PC-9 (cell line): ENCODE measurements around the gene TMEM108. TPM values are rescaled to one million over a fixed set of nuclear protein-coding genes. Genes with fewer than 3 reads are reported as not detected.

ENCODE experiments used
- BruUV-seq: library from RNA; stranded (reverse); fragments of 400-500 nt; replicated peaks from 2 replicates; lab custom pipeline; 2021; lab: Mats Ljungman, UMichigan
- CTCF ChIA-PET: fragments of 300-600 bp; sonication (Branson Sonifier 250); formaldehyde crosslinking; loops from one replicate; lab custom pipeline; 2022; ENCODE audit warnings: antibody characterized with exemption; lab: Charles Lee
- POLR2A ChIA-PET: fragments of 300-600 bp; sonication (Branson Sonifier 250); formaldehyde crosslinking; loops from one replicate; lab custom pipeline; 2022; ENCODE audit warnings: antibody characterized with exemption; ENCODE audit not compliant: unreplicated experiment; lab: Charles Lee
- DNase-seq, 2 experiments: peaks; one replicate each; pipeline versions ENCODE4 v3.0.0 to v3.0.0-alpha.2; 2015 to 2022; ENCODE audit warnings: mixed read lengths in 1 of 2
- H2AFZ ChIP-seq: fragments of 200-600 bp; sonication (generic); 2 replicates; pipeline ENCODE4 v1.8.1; 2017; ENCODE audit warnings: antibody characterized with exemption
- H3F3A ChIP-seq: fragments of 200-600 bp; sonication (generic); 2 replicates; pipeline ENCODE4 v1.8.1; 2017; ENCODE audit warnings: antibody characterized with exemption, mild to moderate bottlenecking, low read depth; ENCODE audit not compliant: insufficient read depth
- H3K27ac ChIP-seq: fragments of 200-600 bp; sonication (generic); 2 replicates; pipeline ENCODE4 v1.6.1; 2016; ENCODE audit warnings: mixed run types
- H3K27me3 ChIP-seq: fragments of 200-600 bp; sonication (generic); 2 replicates; pipeline ENCODE4 v1.6.1; 2016; ENCODE audit warnings: low read depth, mixed run types; ENCODE audit not compliant: insufficient read depth
- H3K36me3 ChIP-seq: fragments of 200-600 bp; sonication (generic); 2 replicates; pipeline ENCODE4 v1.6.1; 2016; ENCODE audit warnings: low read depth, mixed run types
- H3K4me1 ChIP-seq: fragments of 200-600 bp; sonication (generic); replicated peaks from 2 replicates; pipeline ENCODE4 v1.6.1; 2016; ENCODE audit warnings: mixed run types; ENCODE audit not compliant: insufficient read depth
- H3K4me2 ChIP-seq: fragments of 200-600 bp; sonication (generic); 2 replicates; pipeline ENCODE4 v1.6.1; 2017; ENCODE audit warnings: mixed run types
- H3K4me3 ChIP-seq: fragments of 200-600 bp; sonication (generic); 2 replicates; pipeline ENCODE4 v1.6.1; 2016; ENCODE audit warnings: mixed run types
- H3K79me2 ChIP-seq: fragments of 200-600 bp; sonication (generic); 2 replicates; pipeline ENCODE4 v1.6.1; 2017; ENCODE audit warnings: low read depth, mixed run types
- H3K9me2 ChIP-seq: fragments of 200-600 bp; sonication (generic); 2 replicates; pipeline ENCODE4 v1.8.1; 2017; ENCODE audit warnings: mild to moderate bottlenecking; ENCODE audit not compliant: insufficient read depth
- H3K9me3 ChIP-seq: fragments of 200-600 bp; sonication (generic); 2 replicates; pipeline ENCODE4 v1.8.1; 2016; ENCODE audit warnings: low read depth; ENCODE audit not compliant: insufficient read depth
- H4K20me1 ChIP-seq: fragments of 200-600 bp; sonication (generic); 2 replicates; pipeline ENCODE4 v1.8.1; 2017; ENCODE audit not compliant: insufficient read depth
- CTCF ChIP-seq: fragments of 200-600 bp; sonication (generic); conservative IDR thresholded peaks from 2 replicates; pipeline ENCODE4 v1.6.1; 2017; ENCODE audit warnings: mixed run types, antibody characterized with exemption, mild to moderate bottlenecking, moderate library complexity
- EZH2 ChIP-seq: fragments of 200-600 bp; sonication (generic); IDR thresholded peaks from 2 replicates; pipeline ENCODE4 v1.8.0; 2017; ENCODE audit warnings: antibody characterized with exemption, low read depth
- intact Hi-C: fragments of 100-400 bp; cut with micrococcal nuclease; formaldehyde crosslinking; loops from one replicate; pipeline ENCODE4 v1.10.0; 2022; ENCODE audit not compliant: unreplicated experiment
- total RNA-seq: library from RNA; stranded (reverse); gene quantifications from 2 replicates; pipeline ENCODE4 v1.2.3, GENCODE V29; 2021

Gene TMEM108
- total RNA-seq, 1 experiment from 2014 or later, result not detected

DNA sequence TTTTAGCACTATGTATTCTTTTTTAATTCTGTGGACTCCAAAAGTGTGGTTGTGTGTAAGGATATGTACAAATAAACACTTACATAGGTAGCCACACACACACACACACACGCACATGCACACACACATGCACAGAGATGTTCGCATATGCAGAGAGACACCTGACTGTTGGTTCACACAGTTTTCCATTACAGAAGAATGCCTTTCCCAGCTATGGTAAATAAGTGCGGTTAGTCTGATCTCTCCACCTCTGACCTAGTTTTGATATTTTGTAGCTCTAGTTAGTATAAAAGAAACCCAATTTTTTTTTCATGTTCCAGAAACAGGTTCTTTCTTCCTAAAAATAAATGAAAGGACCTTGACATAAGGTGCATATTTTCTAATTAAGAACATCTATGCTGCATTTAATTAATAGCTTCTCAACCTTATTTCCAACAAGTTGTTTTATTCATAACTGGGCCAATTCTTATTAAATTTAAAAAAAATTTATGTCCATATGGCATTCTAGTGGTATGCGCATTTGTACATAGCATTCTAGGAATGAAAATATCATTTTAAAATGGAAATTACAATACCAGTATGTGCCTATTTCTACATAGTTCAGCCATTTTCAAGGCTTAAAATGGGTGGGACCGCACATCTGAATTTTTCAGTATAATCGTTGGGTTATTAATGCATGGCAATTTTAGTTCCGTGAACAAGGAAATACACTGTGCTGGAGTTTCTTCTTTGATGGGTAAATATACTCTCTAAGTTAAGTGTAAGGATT, 27.2 kb downstream of the TMEM108 start:
- Histone ChIP-seq H3F3A (no peaks in the 10 kb centered on the region), H3K9me2 (no peaks in the 10 kb centered on the region), H3K27ac (no peak overlapping the region), H3K4me2 (no peak overlapping the region), H3K4me3 (no peak overlapping the region), H3K36me3 (no peaks in the 10 kb centered on the region), H3K9me3 (no peaks in the 10 kb centered on the region), H2AFZ (no peak overlapping the region), H3K79me2 (no peaks in the 10 kb centered on the region), H3K27me3 (0 out of 2 replicates have a peak, but pooled peaks cover 4% of the 10 kb centered on the region), H3K4me1 (no peaks in the 10 kb centered on the region), H4K20me1 (no peaks in the 10 kb centered on the region)
- BruUV-seq, result no TSS peak
- TF ChIP-seq CTCF (no peak), EZH2 (no peak)
- CTCF ChIA-PET, result no interaction called here
- POLR2A ChIA-PET, result interaction anchor here (0.6 kb wide), 1 partner anchor 46 kb away, joined by 5 read pairs; no protein-coding TSS in a partner anchor
- intact Hi-C loops, result no loop called here
- no peak for DNase-seq

GRCh38 chr3:133066026-133066425, 27.8 kb downstream of the TMEM108 start:
- BruUV-seq, result no TSS peak
- intact Hi-C loops, result no loop called here
- no peak overlapping the region for H3K4me3 ChIP-seq
- H3K4me1 ChIP-seq, result no peaks in the 10 kb centered on the region
- H3K27ac ChIP-seq, result no peak overlapping the region
- no peaks in the 10 kb centered on the region for H3F3A ChIP-seq
- no peaks in the 10 kb centered on the region for H3K36me3 ChIP-seq
- H3K9me3 ChIP-seq, result no peaks in the 10 kb centered on the region
- H3K4me2 ChIP-seq, result no peak overlapping the region
- no peak overlapping the region for H2AFZ ChIP-seq
- H3K79me2 ChIP-seq, result no peaks in the 10 kb centered on the region
- CTCF ChIA-PET, result no interaction called here
- POLR2A ChIA-PET, result no interaction called here
- H3K9me2 ChIP-seq, result no peaks in the 10 kb centered on the region
- H3K27me3 ChIP-seq, result 0 out of 2 replicates have a peak, but pooled peaks cover 4% of the 10 kb centered on the region
- no peaks in the 10 kb centered on the region for H4K20me1 ChIP-seq
- TF ChIP-seq CTCF (no peak), EZH2 (no peak)
- no peak for DNase-seq

DNA sequence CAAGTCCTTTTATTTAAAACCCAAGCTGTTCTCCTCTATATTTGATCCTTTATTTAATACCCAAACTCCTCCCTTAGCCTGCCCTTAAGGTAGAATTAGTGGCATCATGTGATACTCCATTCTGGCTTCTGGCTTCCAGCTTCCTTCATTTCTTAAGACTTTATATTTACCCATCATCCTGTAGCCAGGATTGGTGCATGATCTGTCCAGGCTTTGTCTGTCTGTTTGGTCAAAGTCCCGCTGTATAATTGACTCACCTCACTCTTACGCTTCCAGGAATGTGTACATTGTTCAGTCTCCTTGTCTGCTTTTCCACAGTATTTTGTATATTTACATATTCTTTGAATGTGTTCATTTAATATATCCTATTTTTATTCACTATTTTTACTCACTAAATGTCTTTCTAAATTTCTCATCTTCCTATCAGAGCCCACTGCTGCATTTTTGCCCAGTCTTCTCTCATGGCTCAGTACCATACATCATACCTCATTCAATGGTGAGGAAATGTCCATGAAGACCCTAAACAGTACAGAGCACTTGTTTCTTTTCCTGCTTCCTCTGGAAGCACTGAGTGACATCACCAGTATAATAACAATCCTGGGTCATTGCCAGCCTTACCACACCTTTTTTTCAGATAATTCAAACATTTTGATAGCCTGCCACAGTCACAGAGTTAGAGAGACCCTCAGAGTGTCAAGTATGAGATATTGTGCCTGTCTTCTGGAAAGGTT, 31.5 kb downstream of the TMEM108 start:
- Histone ChIP-seq H3K4me3 (no peak overlapping the region), H3K36me3 (no peaks in the 10 kb centered on the region), H3K9me2 (no peaks in the 10 kb centered on the region), H3K4me1 (no peaks in the 10 kb centered on the region), H3K27me3 (no peaks in the 10 kb centered on the region), H3K9me3 (no peaks in the 10 kb centered on the region), H3F3A (no peaks in the 10 kb centered on the region), H2AFZ (no peak overlapping the region), H3K27ac (no peak overlapping the region), H4K20me1 (no peaks in the 10 kb centered on the region), H3K79me2 (no peaks in the 10 kb centered on the region), H3K4me2 (no peak overlapping the region)
- intact Hi-C loops, result no loop called here
- no TSS peak for BruUV-seq
- ChIA-PET CTCF (no interaction called here), POLR2A (no interaction called here)
- no peak for DNase-seq
- TF ChIP-seq EZH2 (no peak), CTCF (no peak)
